Hematopoietic multipotent progenitor cell treated with erythropoietin and hydrocortisone succinate and interleukin-3 and kit ligand, for 6 days (in vitro differentiated cells): ENCODE results near the gene SLC30A7.
"Not testable (repeated sequence)": the region's sequence is repeated elsewhere in the genome, so short reads cannot be mapped to it uniquely, and the experiment has no call there.

Experiments
- DNase-seq: peaks from one replicate; pipeline ENCODE4 v3.0.0-alpha.2; 2015

Gene SLC30A7, protein sequence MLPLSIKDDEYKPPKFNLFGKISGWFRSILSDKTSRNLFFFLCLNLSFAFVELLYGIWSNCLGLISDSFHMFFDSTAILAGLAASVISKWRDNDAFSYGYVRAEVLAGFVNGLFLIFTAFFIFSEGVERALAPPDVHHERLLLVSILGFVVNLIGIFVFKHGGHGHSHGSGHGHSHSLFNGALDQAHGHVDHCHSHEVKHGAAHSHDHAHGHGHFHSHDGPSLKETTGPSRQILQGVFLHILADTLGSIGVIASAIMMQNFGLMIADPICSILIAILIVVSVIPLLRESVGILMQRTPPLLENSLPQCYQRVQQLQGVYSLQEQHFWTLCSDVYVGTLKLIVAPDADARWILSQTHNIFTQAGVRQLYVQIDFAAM

DNA sequence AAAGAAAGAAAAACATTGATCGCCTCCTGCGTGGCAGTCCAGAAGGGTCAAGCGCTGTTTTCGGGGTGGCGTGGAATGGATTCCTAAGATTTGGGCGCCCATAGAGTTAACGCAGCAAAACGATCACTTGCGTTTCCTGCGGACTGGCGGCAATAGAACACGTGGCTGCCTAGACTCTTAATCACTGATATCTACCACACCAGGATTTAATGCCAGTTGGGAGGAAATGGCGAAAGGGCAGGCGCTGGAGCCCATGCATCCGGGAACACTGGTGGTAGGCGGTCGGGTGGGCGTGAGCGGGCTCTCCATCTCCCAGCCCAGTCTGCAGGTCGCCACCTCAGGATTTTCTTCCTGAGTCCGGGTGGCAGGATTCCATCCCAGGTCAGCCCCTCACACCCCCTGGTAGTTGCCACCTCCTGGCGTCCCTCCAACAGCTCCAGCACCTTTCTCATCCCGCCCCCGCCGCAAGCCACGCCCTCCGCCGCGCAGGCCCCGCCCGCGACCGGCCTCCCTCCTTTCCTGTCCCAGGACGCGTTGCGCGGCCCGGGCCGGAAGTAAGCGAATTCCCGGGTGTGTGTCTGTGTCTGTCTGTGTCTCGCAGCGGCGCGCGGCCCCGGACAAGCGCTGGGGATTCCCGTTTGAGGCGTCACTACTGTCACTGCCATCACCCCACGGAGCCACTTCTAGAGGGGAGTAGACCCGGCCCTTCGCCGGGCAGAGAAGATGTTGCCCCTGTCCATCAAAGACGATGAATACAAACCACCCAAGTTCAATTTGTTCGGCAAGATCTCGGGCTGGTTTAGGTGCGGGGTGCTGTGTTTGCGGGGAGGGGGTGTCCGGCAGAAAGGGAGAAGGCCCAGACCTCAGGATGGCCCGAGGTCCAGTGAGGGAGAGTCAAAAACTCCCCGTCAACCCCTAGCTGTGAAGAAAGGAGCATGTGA lies at the start of gene SLC30A7:
Gene SLC30A7, plus strand, starts transcription at position 551 of the 941 bp plus-strand sequence. Its CDS starts 173 bp downstream, at position 724.
- peak; percentile 95 for DNase-seq

DNA sequence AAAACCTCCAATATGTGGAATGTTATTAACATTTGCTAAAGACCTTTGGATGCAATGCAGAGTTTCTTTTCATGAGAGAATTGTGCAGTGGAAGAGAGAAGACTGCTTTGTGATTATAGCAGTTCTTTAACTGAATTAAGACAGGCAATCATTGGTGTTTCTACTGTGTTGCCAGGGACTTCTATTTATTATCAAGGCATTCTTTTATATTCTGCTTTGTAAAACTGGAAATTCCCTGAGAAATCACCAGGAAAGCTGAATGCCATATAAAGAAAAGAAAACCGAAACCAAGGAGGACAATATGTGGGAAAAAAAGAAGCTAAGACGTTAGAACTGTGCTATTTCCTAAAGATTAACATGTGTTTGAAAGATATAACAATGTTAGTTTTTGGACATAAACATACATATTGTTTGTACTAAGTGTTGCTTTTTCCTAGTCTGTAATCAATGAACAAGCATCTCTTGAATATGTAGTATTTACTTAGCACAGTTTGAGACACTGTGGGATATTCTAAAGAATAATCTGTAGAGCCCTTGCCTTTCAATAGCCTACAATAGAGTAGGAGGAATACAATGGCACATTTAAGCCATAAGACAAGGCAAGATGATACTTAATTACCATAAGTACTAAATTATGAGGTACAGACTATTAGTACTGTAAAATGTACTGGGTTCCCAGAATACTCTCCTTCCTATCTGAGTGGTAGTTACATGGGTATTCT lies 48.4 kb upstream of the SLC30A7 start:
- DNase-seq = no peak

DNA sequence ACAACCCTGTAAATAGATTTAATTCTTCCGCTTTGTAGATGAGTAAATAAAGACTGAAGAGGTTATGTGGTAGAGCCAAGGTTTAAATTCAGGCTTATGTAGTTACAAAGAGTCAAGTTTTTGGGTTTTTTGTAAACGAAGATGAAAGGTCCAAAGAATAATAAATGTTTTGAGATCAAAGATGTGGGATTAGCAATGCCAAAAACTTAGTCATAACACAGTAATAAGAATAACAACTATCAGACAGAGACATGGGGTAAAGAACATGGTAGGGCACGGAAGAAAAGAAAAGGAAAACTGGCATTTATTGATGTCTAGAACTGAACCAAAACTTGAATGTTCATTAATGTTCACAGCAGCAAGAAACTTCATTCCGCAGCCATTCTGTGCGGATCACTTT lies 44.2 kb upstream of the SLC30A7 start:
- no peak for DNase-seq

DNA sequence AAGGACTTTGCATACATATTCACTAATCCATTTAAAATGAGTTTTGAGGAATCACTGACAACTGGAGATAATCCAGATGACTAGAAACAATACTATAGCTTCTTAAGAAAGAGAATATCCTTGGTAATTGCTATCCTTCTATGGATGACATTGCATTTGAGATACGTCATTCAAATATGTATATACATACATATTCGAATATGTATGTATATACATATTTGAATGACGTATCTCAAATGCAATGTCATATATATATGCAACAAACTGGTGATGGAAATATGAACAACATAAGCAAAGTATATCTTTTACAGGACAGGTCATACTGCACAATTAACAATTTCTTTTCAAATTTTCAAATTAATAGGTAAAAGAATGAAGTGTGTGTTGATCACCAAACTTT lies 42.9 kb upstream of the SLC30A7 start:
- no peak for DNase-seq

DNA sequence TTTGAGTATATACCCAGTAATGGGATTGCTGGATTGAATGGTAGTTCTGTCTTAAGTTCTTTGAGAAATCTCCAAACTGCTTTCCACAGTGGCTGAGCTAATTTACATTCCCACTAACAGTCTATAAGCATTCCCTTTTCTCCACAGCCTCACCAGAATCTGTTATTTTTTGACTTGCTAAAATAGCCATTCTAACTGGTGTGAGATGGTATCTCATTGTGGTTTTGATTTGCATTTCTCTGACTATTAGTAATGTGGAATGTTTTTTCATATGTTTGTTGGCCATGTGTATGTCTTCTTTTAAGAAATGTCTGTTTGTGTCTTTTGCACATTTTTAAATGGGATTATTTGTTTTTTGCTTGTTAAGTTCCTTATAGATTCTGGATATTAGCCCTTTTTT lies 40.8 kb upstream of the SLC30A7 start:
- not testable (repeated sequence) for DNase-seq

DNA sequence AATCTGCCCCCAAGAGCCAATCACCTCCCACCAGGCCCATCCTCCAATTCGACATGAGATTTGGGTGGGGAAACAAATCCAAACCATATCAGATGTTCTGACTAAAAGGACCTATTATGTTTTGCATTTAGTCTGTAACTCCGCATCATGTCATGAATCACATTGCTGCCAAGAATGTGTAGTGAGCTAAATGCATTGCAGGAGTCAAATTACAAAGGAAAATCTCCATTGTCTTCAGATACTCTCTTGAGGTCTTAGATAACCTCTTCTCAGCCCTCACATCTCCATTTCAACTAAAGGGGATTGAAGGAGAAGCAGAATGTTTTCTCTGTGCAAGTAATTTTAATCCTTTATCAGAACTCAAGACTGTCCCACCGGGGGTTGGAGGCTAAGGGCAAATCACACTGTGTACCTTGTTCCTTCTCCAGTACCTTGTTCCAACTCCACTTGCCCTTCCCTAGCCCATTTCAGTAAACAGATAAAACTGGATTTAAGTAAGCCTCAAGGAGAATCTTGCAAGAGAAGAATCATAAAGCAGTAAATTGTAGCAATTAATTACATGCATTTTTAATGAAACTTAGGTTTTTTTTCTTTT lies 35.4 kb upstream of the SLC30A7 start:
- DNase-seq = no peak

DNA sequence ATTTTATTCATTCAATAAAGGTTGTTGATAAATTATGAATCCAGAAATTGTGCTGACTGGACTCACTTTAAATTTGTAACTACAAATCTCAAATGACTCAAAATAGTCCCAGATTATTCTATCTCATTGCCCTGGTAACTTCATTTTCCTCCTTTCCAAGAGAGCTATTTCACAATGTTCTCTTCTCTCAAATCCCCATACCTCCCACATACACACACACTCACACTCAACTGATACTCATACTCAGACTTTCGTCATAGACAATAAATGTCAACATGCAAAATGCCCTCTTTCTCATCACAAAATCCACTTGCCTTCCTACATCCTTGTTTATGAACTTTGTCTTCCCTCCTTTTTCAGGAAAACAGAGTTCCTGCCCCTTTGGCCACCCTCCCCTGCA lies 34.5 kb upstream of the SLC30A7 start:
- no peak for DNase-seq

DNA sequence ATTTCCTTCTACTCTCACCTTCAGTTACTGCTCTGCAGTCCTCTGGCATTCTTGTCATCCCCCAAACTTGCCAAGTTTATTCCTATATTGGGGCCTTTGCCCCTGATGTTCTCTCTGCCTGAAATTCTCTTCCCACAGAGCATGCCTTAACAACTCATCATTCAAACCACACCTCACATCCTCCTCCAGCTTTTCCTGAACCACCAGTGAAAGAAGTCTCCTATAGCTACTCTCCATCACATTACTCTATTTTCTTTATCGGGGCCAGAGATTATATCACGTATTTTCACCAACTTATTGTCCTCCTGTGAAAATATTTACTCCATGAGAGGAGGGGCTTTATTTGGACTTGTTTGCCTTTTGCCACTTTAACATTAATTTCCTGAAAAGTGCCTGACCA lies 33.3 kb upstream of the SLC30A7 start:
- no peak for DNase-seq

DNA sequence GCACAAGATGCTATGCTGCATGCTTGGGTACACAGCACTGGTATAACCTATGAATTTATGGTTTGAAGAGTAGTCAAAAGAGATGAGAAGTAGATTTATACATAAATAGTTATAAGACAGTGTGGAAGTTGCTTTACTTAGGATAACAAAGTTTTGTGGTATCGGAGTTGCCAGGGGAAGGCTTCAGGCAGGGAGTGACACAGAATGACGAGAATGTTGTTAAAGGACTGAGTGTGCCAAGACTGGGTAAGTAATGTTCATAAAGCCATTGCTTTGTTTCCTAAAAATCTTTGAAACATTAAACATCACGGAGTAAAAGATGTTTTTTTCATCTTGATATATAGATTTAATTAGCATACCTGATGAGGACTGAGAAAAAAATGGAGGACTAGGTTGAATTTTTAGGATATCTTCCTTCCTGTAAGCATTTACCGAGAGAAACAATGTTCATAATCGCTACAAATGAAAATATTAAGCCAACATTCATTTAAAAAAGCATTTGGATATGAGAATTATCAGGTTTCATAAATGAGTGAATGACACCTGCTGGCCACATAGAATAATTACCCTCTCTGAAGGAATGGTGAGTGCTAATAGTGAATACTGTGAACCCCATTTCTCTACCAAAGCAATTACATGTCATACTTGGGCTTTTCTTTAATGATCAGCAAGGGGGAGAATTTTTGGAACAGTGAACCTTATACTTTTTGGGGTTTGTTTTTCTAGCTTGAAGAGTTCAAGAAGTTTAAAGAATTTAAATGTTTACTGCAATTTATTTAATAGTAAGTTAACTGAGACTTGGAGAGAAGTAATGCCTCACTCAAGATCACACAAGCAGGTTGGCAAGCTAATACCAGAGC lies 29.6 kb upstream of the SLC30A7 start:
- DNase-seq = peak; percentile 88

DNA sequence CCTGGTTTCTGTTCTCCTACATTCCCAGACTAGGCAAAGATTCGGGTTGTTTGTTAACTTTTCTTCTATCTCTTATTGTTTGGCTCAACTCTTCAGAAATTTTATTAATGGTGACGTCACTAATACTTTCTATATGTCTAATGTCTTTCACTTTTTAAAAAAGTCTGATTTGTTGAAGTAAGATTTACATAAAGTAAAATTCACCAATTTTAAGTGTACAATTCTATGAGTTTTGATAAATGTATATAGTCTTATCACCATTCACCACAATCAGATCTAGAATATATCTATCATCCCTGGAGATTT lies 29.0 kb upstream of the SLC30A7 start:
- no peak for DNase-seq

DNA sequence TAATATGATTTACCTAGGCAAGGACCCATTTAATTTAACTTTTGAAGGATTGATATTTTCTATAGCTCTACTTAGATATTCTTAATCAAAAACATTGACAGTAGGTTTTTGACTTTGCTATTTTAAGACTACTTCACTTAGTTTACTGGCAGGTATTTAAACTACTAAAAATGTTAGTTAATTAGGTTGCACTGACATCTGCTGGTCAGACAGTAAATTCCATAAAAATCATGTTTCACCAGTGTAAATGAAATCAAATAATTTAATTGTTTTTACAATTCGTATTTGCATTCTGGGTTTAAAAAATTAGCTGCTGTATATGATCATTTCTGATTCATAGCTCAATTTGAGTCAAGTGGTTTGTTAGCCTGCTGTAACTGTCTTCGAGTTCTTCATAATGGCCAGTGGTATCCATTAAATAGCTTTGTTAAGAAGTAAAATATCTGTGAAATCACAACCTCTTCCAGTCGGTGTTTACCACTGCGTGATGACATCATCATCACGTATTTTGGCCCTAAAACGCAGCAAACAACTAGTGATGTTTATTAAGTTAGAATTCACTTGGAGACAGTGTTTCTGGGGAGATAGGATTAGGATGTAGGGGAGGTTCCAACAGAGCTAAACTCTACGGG lies 27.4 kb upstream of the SLC30A7 start:
- DNase-seq = peak; percentile 71

DNA sequence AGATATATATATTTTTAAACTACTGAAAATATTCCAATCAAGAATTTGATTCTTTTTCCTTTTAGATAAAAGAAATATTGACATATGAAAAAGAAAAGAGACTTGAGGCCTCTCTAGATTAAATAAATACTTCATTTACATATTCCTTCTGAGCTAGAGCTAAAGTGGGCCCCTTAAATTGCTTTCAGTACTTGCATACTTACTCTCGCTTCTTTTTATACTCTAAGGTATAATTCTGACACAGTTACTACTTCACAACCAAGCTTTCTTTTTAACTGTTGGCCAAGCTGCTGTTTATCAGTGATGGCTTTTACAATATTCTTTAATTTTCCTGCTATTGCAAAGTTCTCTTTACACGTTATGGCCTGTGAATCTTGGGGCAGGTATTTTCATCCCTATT lies 25.9 kb upstream of the SLC30A7 start:
- no peak for DNase-seq

DNA sequence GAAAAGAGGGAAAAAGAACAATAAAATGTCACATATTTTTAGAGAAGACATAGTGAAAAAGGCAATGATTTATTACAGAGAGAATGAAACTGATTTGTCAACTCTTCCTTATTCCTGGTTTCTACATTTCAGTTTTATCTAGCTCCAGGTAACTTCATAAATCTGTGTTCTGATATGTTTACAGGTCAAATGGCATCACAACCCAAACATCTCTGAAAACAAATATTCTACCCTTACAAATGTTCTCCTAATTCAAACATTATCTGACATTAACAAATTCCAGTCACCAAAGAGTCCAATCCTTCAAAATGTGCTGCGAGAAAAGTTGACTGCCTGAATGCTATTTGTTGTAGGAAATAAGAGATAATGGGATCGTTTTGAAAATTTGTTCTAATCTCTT lies 21.5 kb upstream of the SLC30A7 start:
- DNase-seq = no peak

DNA sequence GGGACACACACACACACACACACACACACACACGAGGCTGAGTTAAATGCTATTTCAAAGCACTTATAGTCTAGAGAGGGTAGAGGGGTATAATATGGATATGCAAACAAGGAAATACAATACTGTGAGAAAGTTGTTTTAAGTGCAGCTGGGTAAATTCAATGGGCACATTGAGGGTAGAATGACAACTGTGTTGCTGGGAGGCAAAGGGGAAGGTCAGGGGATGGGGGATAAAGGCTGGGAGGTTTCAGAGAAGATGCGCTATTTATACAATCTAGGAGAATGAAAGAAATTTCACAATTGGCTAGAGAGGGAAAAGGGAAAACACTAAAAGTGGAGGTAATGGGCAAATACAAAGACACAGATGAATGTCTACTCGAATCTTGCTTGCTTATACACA lies 20.7 kb upstream of the SLC30A7 start:
- DNase-seq = no peak

DNA sequence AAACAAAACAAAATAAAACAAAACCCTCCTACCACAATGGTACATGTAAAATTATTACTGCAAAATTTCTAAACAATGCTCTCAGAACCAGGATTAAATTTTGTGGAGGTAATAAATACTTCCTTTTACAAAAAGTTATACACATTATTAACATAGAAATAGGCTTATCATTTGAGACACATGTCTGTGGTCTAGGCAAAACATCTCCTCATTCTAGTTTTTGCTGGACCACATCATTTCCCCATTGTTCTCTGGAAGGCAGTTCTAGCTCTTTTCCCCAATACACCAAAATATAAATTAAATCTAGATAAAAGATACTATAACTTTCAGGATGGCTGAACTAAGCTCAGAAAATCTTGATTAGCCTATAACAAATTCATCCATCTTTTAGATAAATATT lies 19.6 kb upstream of the SLC30A7 start:
- peak; percentile 17 for DNase-seq

DNA sequence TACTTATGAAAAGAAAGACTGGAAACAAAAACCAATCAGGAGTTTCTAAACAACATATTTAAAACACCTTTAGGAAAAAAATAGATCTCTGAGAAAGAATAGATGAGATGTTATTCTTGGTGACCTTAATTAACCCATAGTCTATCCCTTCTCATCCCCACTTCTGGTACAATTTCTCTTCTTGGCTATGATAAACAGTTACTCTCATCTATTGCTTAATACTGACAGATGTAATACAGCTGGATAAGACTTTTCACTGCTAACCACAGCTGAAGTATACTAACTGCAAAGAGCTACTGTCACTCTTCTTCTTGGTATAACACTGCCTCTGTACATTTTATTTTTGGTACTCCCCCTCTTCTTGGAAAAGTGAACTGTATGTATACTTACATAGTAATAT lies 16.5 kb upstream of the SLC30A7 start:
- no peak for DNase-seq

DNA sequence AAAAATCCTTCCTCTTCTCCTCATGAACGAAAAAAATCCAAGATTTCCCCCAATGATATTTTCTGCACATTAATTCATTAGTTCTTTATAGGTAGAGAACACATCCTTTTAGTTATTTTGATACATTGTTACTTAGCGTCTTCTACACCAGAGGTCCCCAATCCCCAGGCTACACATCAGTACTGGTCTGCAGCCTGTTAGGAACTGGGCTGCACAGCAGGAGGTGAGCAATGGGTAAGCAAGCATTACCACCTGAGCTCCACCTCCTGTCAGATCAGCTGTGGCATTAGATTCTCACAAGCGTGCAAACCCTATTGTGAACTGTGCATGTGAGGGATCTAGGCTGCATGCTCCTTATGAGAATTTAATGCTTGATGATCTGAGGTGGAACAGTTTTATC lies 14.2 kb upstream of the SLC30A7 start:
- no peak for DNase-seq

DNA sequence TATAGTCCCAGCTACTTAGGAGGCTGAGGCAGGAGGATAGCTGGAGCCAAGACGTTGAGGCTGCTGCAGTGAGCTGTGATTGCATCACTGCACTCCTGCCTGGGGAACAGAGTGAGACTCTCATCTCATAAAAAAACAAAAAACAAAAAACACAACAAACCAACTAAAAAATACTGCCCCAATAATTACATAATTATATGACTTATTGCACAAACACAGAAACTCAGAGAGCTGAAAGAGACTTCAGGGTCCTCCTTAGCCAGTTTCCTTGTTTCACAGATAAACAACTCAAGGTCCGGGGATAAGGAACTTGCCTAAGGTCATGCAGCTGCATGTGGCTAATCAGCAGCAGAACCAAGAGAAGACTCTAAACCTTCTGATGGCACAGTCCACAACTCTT lies 13.2 kb upstream of the SLC30A7 start:
- DNase-seq = peak; percentile 63

DNA sequence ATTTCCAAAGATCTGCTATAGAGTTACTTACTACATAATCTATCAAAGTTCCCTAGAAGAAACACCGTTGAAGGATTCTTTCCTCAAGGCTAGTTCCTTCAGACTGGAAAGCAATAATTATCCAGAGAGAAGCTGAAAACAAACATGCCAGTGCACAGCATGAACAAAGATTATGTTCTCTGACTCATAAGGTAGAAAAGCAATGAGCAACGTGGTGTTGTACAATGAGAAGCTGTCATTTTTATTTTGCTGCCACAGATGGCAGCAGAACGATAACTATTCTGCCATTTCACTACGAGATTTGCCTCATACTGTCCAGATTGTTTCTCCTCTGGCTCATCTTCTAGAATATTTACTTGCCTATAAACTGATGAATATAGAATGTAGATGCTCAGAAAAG lies 11.9 kb upstream of the SLC30A7 start:
- DNase-seq = peak; percentile 20

DNA sequence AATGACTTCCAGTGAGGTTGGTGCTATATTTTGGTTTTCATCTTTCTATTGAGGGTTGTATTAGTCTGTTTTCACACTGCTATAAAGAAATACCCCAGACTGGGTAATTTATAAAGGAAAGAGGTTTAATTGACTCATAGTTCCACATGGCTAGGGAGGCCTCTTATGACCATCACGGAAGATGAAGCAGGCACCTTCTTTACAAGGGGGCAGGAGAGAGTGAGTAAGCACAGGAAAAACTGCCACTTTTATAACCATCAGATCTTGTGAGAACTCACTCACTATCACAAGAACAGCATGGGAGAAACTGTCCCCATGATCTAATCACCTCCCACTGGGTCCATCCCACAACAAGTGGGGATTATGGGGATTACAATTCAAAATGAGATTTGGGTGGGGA lies 6.9 kb upstream of the SLC30A7 start:
- not testable (repeated sequence) for DNase-seq

DNA sequence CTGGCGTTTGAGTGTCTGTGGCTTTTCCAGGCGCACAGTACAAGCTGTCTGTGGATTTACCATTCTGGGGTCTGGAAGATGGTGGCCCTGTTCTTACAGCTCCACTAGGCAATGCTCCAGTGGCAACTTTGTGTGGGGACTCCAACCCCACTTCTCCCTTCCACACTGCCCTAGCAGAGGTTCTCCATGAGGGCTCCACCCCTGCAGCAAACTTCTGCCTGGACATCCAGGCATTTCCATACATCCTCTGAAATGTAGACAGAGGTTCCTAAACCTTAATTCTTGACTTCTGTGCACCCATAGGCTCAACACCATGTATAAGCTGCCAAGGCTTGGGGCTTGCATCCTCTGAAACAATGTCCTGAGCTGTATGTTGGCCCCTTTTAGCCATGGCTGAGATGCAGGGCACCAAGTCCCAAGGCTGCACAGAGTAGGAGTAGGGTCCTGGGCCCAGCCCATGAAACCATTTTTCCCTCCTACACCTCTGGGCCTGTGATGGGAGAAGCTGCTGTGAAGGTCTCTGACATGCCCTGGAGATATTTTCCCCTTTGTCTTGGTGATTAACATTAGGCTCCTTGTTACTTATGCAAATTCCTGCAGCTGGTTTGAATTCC lies 5.9 kb upstream of the SLC30A7 start:
- DNase-seq = not testable (repeated sequence)
